HG03097 (cell line): Measurements from ENCODE around the gene S100A9.
"Not testable (repeated sequence)": the region's sequence is repeated elsewhere in the genome, so short reads cannot be mapped to it uniquely, and the experiment has no call there.

Source experiments
- ATAC-seq: cut with Tn5 transposase; IDR thresholded peaks from one replicate; pipeline ENCODE4 v1.9.1; 2021; ENCODE audit not compliant: unreplicated experiment, low FRiP score

Gene S100A9

DNA sequence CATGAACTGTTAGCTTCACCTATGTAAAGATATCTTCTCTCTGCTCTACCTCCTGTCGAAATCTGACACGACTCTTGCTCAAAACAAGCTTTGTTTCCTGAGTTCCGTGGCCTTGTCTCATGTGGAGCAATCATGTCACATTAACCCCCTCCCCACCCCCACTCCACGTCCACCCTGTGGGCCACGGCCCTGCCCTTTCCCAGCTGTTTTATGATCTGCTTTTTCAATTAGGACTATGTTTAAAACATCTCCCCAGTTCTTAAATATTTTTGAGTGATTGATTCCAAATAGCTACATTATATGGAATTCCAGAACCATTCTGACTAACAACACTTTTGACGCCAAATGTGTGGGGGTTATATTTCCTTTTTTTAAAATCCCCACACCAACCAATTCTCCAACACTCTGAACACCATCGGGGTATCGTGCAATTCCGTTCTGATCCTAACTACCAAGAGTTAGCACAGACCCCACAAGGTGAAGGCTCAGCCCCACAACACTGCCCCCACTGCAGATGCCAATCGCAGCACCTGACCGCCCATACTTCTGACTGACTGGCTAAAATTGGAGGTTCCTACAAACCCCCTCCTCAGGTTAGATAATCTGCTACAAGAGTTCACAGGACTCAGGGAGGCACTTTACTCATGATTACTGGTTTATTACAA is 45.9 kb downstream of the S100A9 start:
- no peak for ATAC-seq

DNA sequence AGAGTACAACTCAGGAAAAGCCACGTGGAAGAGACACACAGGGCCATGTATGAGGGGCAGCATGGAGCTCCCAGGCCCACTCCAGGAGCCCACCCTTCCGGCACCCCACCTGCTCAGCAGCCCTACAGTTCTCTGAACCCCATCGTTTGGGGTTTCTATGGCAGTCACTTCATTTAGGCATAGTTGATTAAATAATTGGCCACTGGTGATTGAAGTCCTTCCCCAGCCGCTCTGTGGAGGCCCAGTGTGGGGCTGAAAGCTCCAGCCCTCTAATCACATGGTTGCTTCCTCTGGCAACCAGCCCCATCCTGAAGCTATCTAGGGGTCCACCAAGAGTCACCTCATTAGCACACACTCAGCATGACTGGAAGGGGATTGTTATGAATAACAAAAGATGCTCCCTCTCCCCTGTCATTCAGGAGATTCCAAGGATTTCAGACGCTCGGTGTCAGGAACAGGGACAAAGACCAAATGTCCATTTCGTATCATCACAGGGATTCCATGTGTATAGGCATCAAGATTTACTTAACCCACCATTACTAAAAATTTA is 46.5 kb downstream of the S100A9 start:
- no peak for ATAC-seq

DNA sequence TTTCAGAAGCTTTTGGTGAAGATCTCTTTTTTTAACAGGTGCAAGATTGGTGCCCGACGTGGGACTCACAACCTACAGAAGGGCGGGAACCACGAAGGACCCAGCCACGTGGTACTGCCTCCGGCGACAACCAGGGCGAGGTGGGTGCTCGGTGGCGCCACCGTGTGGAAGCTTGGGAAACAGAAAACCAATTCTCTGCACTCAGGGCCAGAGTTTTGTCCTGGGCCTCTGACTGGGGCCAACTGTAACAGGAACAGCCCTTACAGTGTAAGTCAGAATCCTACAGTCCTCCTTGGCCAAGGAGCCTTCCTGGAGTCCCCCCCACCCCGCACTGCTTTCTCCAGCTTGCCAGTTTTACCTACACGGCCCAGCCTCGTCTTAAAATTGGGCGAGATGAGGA is 47.1 kb downstream of the S100A9 start:
- no peak for ATAC-seq

DNA sequence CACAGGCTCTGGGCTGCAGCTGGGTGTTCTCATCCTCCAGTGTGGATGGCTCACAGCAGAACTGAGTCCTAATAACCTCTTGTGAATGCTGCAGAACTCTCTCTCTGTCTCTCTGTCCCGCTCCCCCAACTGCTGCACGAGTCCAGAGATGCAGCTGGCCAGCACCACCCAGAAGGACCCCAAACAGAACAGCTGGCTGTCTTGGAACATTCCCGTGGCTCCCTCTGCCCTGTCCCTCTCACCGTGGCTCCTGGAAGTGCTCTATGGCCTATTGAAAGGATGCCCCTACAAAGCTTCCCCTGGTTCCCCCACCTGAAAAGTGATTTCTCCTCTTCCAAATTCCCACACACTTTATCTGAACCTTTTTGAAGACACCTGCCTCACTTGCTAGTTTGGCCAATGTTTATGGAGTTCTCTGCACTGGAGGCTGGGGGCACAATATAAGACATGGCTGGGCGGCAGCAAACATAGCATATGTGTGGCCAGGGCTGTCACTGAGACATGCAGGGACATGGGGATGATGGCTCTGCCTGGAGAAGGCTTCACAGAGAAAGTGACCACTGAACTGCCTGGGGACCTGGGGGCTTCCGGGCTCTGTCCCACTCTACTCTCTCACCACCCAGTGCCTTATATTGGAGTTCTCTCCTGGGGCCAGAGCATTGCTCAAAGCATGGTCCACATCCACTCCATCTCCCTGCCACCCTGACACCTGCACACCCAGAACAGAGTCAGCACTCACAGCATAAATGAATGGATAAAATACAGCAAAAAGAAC is 48.4 kb downstream of the S100A9 start:
- not testable (repeated sequence) for ATAC-seq

DNA sequence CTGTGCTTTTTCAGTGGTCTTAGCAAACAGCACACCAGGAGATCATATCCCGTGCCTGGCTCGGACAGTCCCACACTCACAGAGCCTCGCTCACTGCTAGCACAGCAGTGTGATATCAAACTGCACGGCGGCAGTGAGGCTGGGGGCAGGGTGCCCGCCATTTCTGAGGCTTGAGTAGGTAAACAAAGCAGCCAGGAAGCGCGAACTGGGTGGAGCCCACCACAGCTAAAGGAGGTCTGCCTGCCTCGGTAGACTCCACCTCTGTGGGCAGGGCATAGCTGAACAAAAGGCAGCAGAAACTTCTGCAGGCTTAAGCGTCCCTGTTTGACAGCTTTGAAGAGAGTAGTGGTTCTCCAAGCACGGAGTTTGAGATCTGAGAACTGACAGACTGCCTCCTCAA is 49.6 kb downstream of the S100A9 start:
- not testable (repeated sequence) for ATAC-seq
